Ectodermal cell (in vitro differentiated cells): ENCODE data around the gene PABPN1L.

ENCODE experiments used
- H3K27ac ChIP-seq: 2 replicates; pipeline ENCODE4 v1.7.0; 2013; ENCODE audit warnings: mild to moderate bottlenecking, low read depth, low read length; ENCODE audit not compliant: insufficient read depth, poor library complexity, severe bottlenecking
- H3K27me3 ChIP-seq: 2 replicates; pipeline ENCODE4 v1.7.0; 2013; ENCODE audit warnings: mild to moderate bottlenecking, low read length; ENCODE audit not compliant: insufficient read depth, control insufficient read depth, poor library complexity, severe bottlenecking
- H3K36me3 ChIP-seq: one replicate; pipeline ENCODE4 v1.7.0; 2013; ENCODE audit warnings: low read length; ENCODE audit not compliant: control insufficient read depth, insufficient read depth
- H3K4me1 ChIP-seq: one replicate; pipeline ENCODE4 v1.7.0; 2013; ENCODE audit warnings: low read length; ENCODE audit not compliant: control insufficient read depth, insufficient read depth
- H3K4me3 ChIP-seq: 2 replicates; pipeline ENCODE4 v1.7.0; 2013; ENCODE audit warnings: low read depth, low read length, control low read depth; ENCODE audit not compliant: insufficient read depth
- H3K9me3 ChIP-seq: 2 replicates; pipeline ENCODE4 v1.7.0; 2013; ENCODE audit warnings: mild to moderate bottlenecking, low read length, moderate library complexity; ENCODE audit not compliant: control insufficient read depth
- WGBS, 2 experiments: methylation state at CpG; one replicate each; pipeline ENCODE4 v1.1.7; 2013; ENCODE audit warnings: missing lambda C conversion rate in 2 of 2; 5-methylcytosine and 5-hydroxymethylcytosine counted together

The PABPN1L gene

GRCh38 chr16:88910284-88911135 lies 44.0 kb upstream of the PABPN1L start:
- H3K9me3 ChIP-seq = no peaks in the 10 kb centered on the region
- no peak overlapping the region for H3K27ac ChIP-seq
- H3K36me3 ChIP-seq = no peaks in the 10 kb centered on the region
- no peaks in the 10 kb centered on the region for H3K27me3 ChIP-seq
- H3K4me3 ChIP-seq = no peak overlapping the region
- WGBS, 2 experiments = 79 to 81% methylated on average over 26 of the region's 26 CpGs
- H3K4me1 ChIP-seq = peaks cover 3% of the 10 kb centered on the region

- Histone ChIP-seq H3K27ac (no peak overlapping the region), H3K4me1 (peaks cover 3% of the 10 kb centered on the region), H3K27me3 (no peaks in the 10 kb centered on the region), H3K36me3 (no peaks in the 10 kb centered on the region), H3K4me3 (no peak overlapping the region), H3K9me3 (no peaks in the 10 kb centered on the region)
- WGBS, 2 experiments = 91% methylated on average over 44 of the region's 44 CpGs
Observed at GRCh38 chr16:88909431-88910210, 43.2 kb upstream of the PABPN1L start.

GRCh38 chr16:88908307-88908706 lies 41.8 kb upstream of the PABPN1L start:
- H3K27ac ChIP-seq = no peak overlapping the region
- no peak overlapping the region for H3K4me3 ChIP-seq
- no peaks in the 10 kb centered on the region for H3K9me3 ChIP-seq
- H3K4me1 ChIP-seq = peaks cover 3% of the 10 kb centered on the region
- H3K36me3 ChIP-seq = no peaks in the 10 kb centered on the region
- no peaks in the 10 kb centered on the region for H3K27me3 ChIP-seq
- 88 to 90% methylated on average over 17 of the region's 17 CpGs for WGBS, 2 experiments

- H3K36me3 ChIP-seq = no peaks in the 10 kb centered on the region
- 78 to 80% methylated on average over 4 of the region's 4 CpGs for WGBS, 2 experiments
- H3K4me1 ChIP-seq = peaks cover 3% of the 10 kb centered on the region
- no peak overlapping the region for H3K4me3 ChIP-seq
- no peaks in the 10 kb centered on the region for H3K27me3 ChIP-seq
- no peaks in the 10 kb centered on the region for H3K9me3 ChIP-seq
- H3K27ac ChIP-seq = no peak overlapping the region
Observed at GRCh38 chr16:88907768-88908167, 41.3 kb upstream of the PABPN1L start.

GRCh38 chr16:88906535-88907105 lies 40.2 kb upstream of the PABPN1L start:
- Histone ChIP-seq H3K36me3 (no peaks in the 10 kb centered on the region), H3K27ac (no peak overlapping the region), H3K4me3 (no peak overlapping the region), H3K9me3 (no peaks in the 10 kb centered on the region), H3K27me3 (no peaks in the 10 kb centered on the region), H3K4me1 (no peaks in the 10 kb centered on the region)
- 89 to 91% methylated on average over 22 of the region's 22 CpGs for WGBS, 2 experiments

GRCh38 chr16:88906020-88906419 lies 39.6 kb upstream of the PABPN1L start:
- no peaks in the 10 kb centered on the region for H3K27me3 ChIP-seq
- no peaks in the 10 kb centered on the region for H3K9me3 ChIP-seq
- H3K36me3 ChIP-seq = no peaks in the 10 kb centered on the region
- no peaks in the 10 kb centered on the region for H3K4me1 ChIP-seq
- no peak overlapping the region for H3K4me3 ChIP-seq
- H3K27ac ChIP-seq = no peak overlapping the region
- 85 to 88% methylated on average over 16 of the region's 16 CpGs for WGBS, 2 experiments

GRCh38 chr16:88905563-88905962 lies 39.1 kb upstream of the PABPN1L start:
- H3K27ac ChIP-seq = no peak overlapping the region
- H3K9me3 ChIP-seq = no peaks in the 10 kb centered on the region
- H3K4me1 ChIP-seq = no peaks in the 10 kb centered on the region
- WGBS, 2 experiments = 38 to 45% methylated on average over 9 of the region's 13 CpGs
- H3K4me3 ChIP-seq = no peak overlapping the region
- no peaks in the 10 kb centered on the region for H3K27me3 ChIP-seq
- H3K36me3 ChIP-seq = no peaks in the 10 kb centered on the region

- Histone ChIP-seq H3K27ac (no peak overlapping the region), H3K4me1 (no peaks in the 10 kb centered on the region), H3K9me3 (no peaks in the 10 kb centered on the region), H3K36me3 (no peaks in the 10 kb centered on the region), H3K27me3 (no peaks in the 10 kb centered on the region), H3K4me3 (no peak overlapping the region)
- WGBS, 2 experiments = 92 to 93% methylated on average over 21 of the region's 21 CpGs
Observed at GRCh38 chr16:88904676-88905365, 38.4 kb upstream of the PABPN1L start.

- H3K36me3 ChIP-seq = no peaks in the 10 kb centered on the region
- H3K4me3 ChIP-seq = no peak overlapping the region
- 82 to 83% methylated on average over 14 of the region's 14 CpGs for WGBS, 2 experiments
- H3K9me3 ChIP-seq = no peaks in the 10 kb centered on the region
- no peaks in the 10 kb centered on the region for H3K4me1 ChIP-seq
- no peak overlapping the region for H3K27ac ChIP-seq
- no peaks in the 10 kb centered on the region for H3K27me3 ChIP-seq
Observed at GRCh38 chr16:88903267-88903666, 36.8 kb upstream of the PABPN1L start.

GRCh38 chr16:88902744-88903143 lies 36.3 kb upstream of the PABPN1L start:
- Histone ChIP-seq H3K27ac (no peak overlapping the region), H3K4me3 (no peak overlapping the region), H3K36me3 (no peaks in the 10 kb centered on the region), H3K4me1 (no peaks in the 10 kb centered on the region), H3K27me3 (no peaks in the 10 kb centered on the region), H3K9me3 (no peaks in the 10 kb centered on the region)
- WGBS, 2 experiments = 93 to 94% methylated on average over 16 of the region's 16 CpGs
